OCI-LY1 (cell line): Measurements from ENCODE around the gene PRPS1.

Experiments used
- H2AFZ ChIP-seq: fragments of 200-600 bp; sonication (generic), shearing (Covaris generic); 2 replicates; pipeline ENCODE4 v1.6.0; 2014; ENCODE audit warnings: antibody characterized with exemption, mild to moderate bottlenecking, low read length
- H3F3A ChIP-seq: fragments of 200-600 bp; sonication (generic), shearing (Covaris generic); 2 replicates; pipeline ENCODE4 v1.6.0; 2014; ENCODE audit warnings: mild to moderate bottlenecking, antibody characterized with exemption, low read length, moderate library complexity; ENCODE audit not compliant: insufficient read depth
- H3K27ac ChIP-seq: fragments of 200-600 bp; sonication (generic); 2 replicates; pipeline ENCODE4 v1.5.1; 2014; ENCODE audit warnings: low read length, mixed run types, mild to moderate bottlenecking, low read depth; ENCODE audit not compliant: poor library complexity, severe bottlenecking
- H3K27me3 ChIP-seq: fragments of 200-600 bp; sonication (generic); 2 replicates; pipeline ENCODE4 v1.6.0; 2014; ENCODE audit warnings: antibody characterized with exemption, mild to moderate bottlenecking, low read length, moderate library complexity; ENCODE audit not compliant: insufficient read depth
- H3K36me3 ChIP-seq: fragments of 200-600 bp; sonication (generic); 2 replicates; pipeline ENCODE4 v1.6.1; 2014; ENCODE audit warnings: mild to moderate bottlenecking, antibody characterized with exemption, low read length, moderate library complexity, mixed read lengths; ENCODE audit not compliant: insufficient read depth
- H3K4me1 ChIP-seq: fragments of 200-600 bp; sonication (generic); 2 replicates; pipeline ENCODE4 v1.5.1; 2014; ENCODE audit warnings: mild to moderate bottlenecking, low read length, moderate library complexity; ENCODE audit not compliant: insufficient read depth, severe bottlenecking
- H3K4me2 ChIP-seq: fragments of 200-600 bp; sonication (generic), shearing (Covaris generic); 2 replicates; pipeline ENCODE4 v1.6.1; 2014; ENCODE audit warnings: low read length
- H3K4me3 ChIP-seq: fragments of 200-600 bp; sonication (generic); 2 replicates; pipeline ENCODE4 v1.5.1; 2014; ENCODE audit warnings: low read length, low read depth, mild to moderate bottlenecking, mixed read lengths; ENCODE audit not compliant: poor library complexity, severe bottlenecking
- H3K79me2 ChIP-seq: fragments of 200-600 bp; shearing (Covaris generic); 2 replicates; pipeline ENCODE4 v1.6.1; 2016; ENCODE audit warnings: mixed run types, low read length, mixed read lengths; ENCODE audit not compliant: insufficient read depth
- H3K9ac ChIP-seq: fragments of 200-600 bp; sonication (generic), shearing (Covaris generic); 2 replicates; pipeline ENCODE4 v1.6.1; 2014; ENCODE audit warnings: mild to moderate bottlenecking, low read length, mixed read lengths
- H3K9me2 ChIP-seq: fragments of 200-600 bp; sonication (generic), shearing (Covaris generic); 2 replicates; pipeline ENCODE4 v1.6.1; 2014; ENCODE audit warnings: low read depth, mild to moderate bottlenecking, low read length, mixed read lengths
- H3K9me3 ChIP-seq: fragments of 200-600 bp; shearing (Covaris generic); 2 replicates; pipeline ENCODE4 v1.6.1; 2014; ENCODE audit warnings: low read length, mixed read lengths
- H4K20me1 ChIP-seq: fragments of 200-600 bp; sonication (generic), shearing (Covaris generic); 2 replicates; pipeline ENCODE4 v1.6.0; 2016; ENCODE audit warnings: mild to moderate bottlenecking, low read length; ENCODE audit not compliant: insufficient read depth
- CTCF ChIP-seq: fragments of 200-600 bp; sonication (generic), shearing (Covaris generic); IDR thresholded peaks from 2 replicates; pipeline ENCODE4 v1.5.1; 2017; ENCODE audit warnings: mild to moderate bottlenecking, antibody characterized with exemption, low read length, moderate library complexity, mixed read lengths
- EZH2 ChIP-seq: fragments of 200-600 bp; sonication (generic), shearing (Covaris generic); IDR thresholded peaks from 2 replicates; pipeline ENCODE4 v1.8.0; 2017; ENCODE audit warnings: borderline replicate concordance, mixed run types, mild to moderate bottlenecking, antibody characterized with exemption, low read length, moderate library complexity, mixed read lengths

The PRPS1 gene

DNA sequence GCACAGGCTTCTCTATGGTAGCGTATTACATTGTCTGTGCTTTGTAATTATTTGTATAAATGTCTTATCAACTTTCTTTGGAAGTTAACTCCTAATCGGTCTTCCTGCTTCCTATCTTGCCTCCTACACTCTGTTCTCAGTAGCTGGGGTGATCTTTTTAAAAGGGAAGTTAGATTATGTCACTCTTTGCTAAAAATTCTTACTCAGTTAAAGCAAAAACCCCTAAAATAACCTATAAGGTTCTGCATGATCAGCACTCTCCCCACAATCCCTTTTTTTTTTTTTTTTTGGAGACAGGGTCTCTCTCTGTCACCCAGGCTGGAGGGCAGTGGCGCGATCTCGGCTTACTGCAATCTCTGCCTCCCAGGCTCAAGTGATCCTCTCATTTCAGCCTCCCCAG lies 2.6 kb upstream of the PRPS1 start:
- H2AFZ ChIP-seq = no peak overlapping the region
- H3K9me2 ChIP-seq = no peaks in the 10 kb centered on the region
- H3K4me2 ChIP-seq = no peak overlapping the region
- no peak overlapping the region for H3K4me3 ChIP-seq
- H3F3A ChIP-seq = no peaks in the 10 kb centered on the region
- no peaks in the 10 kb centered on the region for H3K9me3 ChIP-seq
- H3K27me3 ChIP-seq = no peaks in the 10 kb centered on the region
- H4K20me1 ChIP-seq = no peaks in the 10 kb centered on the region
- H3K79me2 ChIP-seq = peaks cover 18% of the 10 kb centered on the region
- H3K36me3 ChIP-seq = peaks cover 9% of the 10 kb centered on the region; the same call in 1 of the 2 replicates
- TF ChIP-seq EZH2 (no peak), CTCF (no peak)
- no peak overlapping the region for H3K27ac ChIP-seq
- H3K9ac ChIP-seq = no peak overlapping the region
- H3K4me1 ChIP-seq = peaks cover 16% of the 10 kb centered on the region

GRCh38 chrX:107626481-107626880 lies 1.8 kb upstream of the PRPS1 start:
- Histone ChIP-seq H2AFZ (no peak overlapping the region), H3K4me1 (peaks cover 16% of the 10 kb centered on the region), H3K27me3 (no peaks in the 10 kb centered on the region), H3K36me3 (peaks cover 10% of the 10 kb centered on the region; the same call in 1 of the 2 replicates), H4K20me1 (no peaks in the 10 kb centered on the region), H3K79me2 (peaks cover 25% of the 10 kb centered on the region), H3K4me2 (no peak overlapping the region), H3F3A (no peaks in the 10 kb centered on the region), H3K27ac (no peak overlapping the region), H3K4me3 (no peak overlapping the region), H3K9me3 (no peaks in the 10 kb centered on the region), H3K9ac (no peak overlapping the region), H3K9me2 (no peaks in the 10 kb centered on the region)
- TF ChIP-seq CTCF (no peak), EZH2 (no peak)

DNA sequence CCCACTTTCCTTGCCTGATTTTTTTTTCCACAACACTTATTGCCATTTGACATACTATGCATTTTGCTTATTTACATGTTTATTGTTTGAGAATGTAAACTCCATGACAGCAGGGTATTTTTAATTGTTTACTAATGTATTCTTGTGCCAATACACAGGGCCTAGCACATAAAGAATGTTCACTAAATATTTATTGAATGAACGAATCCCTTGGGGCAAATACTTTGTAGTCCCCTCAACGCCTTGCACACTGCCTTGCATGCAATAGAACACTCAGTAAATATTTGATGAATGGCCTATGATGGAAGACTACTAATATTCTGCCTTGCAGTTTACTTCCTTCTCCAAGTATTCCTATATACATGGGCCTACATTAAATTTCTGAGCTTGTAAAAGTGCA lies 1.4 kb upstream of the PRPS1 start:
- H3K9ac ChIP-seq = no peak overlapping the region
- no peak overlapping the region for H3K4me2 ChIP-seq
- H3K4me1 ChIP-seq = peaks cover 16% of the 10 kb centered on the region
- H3K27me3 ChIP-seq = no peaks in the 10 kb centered on the region
- no peak overlapping the region for H3K27ac ChIP-seq
- no peaks in the 10 kb centered on the region for H4K20me1 ChIP-seq
- no peak overlapping the region for H3K4me3 ChIP-seq
- H3K9me2 ChIP-seq = no peaks in the 10 kb centered on the region
- H2AFZ ChIP-seq = no peak overlapping the region
- H3K79me2 ChIP-seq = peaks cover 28% of the 10 kb centered on the region
- no peaks in the 10 kb centered on the region for H3F3A ChIP-seq
- peaks cover 10% of the 10 kb centered on the region; the same call in 1 of the 2 replicates for H3K36me3 ChIP-seq
- TF ChIP-seq EZH2 (no peak), CTCF (no peak)
- no peaks in the 10 kb centered on the region for H3K9me3 ChIP-seq
